Measurements from ENCODE around the gene GRID1.

DNA sequence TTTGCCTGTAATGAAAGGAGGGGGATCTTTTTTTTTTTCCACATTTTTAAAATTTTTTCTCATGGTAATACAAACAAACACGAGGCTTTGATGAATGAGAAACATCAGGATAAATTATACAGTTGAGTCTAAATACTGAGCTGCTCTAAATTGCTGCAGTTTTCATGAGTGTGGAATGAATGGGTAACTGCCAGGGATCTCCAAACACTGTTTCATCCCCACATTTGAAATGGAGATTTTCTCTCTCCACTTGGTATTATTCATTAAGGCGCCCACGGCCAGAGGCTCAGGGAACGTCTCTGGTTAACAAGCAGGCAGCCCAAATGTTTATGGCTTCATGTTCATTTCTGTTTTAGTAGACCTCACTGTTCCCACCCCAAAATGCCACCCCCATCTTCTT lies 717.1 kb downstream of the GRID1 start:
- TF ChIP-seq POLR2A (IDR thresholded peaks at IDR 0.05): no peak
- TF ChIP-seq, protein P1, sequence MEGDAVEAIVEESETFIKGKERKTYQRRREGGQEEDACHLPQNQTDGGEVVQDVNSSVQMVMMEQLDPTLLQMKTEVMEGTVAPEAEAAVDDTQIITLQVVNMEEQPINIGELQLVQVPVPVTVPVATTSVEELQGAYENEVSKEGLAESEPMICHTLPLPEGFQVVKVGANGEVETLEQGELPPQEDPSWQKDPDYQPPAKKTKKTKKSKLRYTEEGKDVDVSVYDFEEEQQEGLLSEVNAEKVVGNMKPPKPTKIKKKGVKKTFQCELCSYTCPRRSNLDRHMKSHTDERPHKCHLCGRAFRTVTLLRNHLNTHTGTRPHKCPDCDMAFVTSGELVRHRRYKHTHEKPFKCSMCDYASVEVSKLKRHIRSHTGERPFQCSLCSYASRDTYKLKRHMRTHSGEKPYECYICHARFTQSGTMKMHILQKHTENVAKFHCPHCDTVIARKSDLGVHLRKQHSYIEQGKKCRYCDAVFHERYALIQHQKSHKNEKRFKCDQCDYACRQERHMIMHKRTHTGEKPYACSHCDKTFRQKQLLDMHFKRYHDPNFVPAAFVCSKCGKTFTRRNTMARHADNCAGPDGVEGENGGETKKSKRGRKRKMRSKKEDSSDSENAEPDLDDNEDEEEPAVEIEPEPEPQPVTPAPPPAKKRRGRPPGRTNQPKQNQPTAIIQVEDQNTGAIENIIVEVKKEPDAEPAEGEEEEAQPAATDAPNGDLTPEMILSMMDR (IDR thresholded peaks at IDR 0.05 in 8 of 11, conservative IDR thresholded peaks at IDR 0.05 in 3 of 11): no peak
